GM06990 (cell line): Measurements from ENCODE around the gene ANKS6.

Experiments used
- DNase-seq: peaks from one replicate; pipeline ENCODE4 v3.0.0-alpha.2; 2011; ENCODE audit not compliant: insufficient read length; ENCODE audit errors: extremely low read depth
- H3K27me3 ChIP-seq: replicated peaks from 2 replicates; pipeline ENCODE4 v1.6.0; 2011; ENCODE audit warnings: low read length; ENCODE audit not compliant: control insufficient read depth, insufficient read depth
- H3K36me3 ChIP-seq: 2 replicates; pipeline ENCODE4 v1.5.1; 2011; ENCODE audit warnings: low read length; ENCODE audit not compliant: control insufficient read depth, insufficient read depth
- H3K4me3 ChIP-seq: replicated peaks from 2 replicates; pipeline ENCODE4 v1.5.1; 2011; ENCODE audit warnings: low read depth, mild to moderate bottlenecking, control low read depth, low read length
- CTCF ChIP-seq: IDR thresholded peaks from 2 replicates; pipeline ENCODE4 v1.5.1; 2011; ENCODE audit warnings: low read length, control low read depth, mild to moderate bottlenecking, inconsistent platforms; ENCODE audit not compliant: insufficient read depth, poor library complexity, severe bottlenecking

Gene ANKS6

GRCh38 chr9:98832768-98833089, 36.4 kb upstream of the ANKS6 start:
- no peak for DNase-seq
- Histone ChIP-seq H3K4me3 (no peak overlapping the region), H3K36me3 (no peaks in the 10 kb centered on the region), H3K27me3 (no peaks in the 10 kb centered on the region; the same call in 1 of the 2 replicates)
- TF ChIP-seq CTCF = no peak

- no peak overlapping the region for H3K4me3 ChIP-seq
- no peaks in the 10 kb centered on the region; the same call in 1 of the 2 replicates for H3K27me3 ChIP-seq
- DNase-seq = no peak
- TF ChIP-seq CTCF = no peak
- no peaks in the 10 kb centered on the region for H3K36me3 ChIP-seq
Measured at GRCh38 chr9:98831696-98832095, 35.3 kb upstream of the ANKS6 start.

GRCh38 chr9:98830554-98830953, 34.2 kb upstream of the ANKS6 start:
- H3K27me3 ChIP-seq = no peaks in the 10 kb centered on the region; the same call in 1 of the 2 replicates
- DNase-seq = no peak
- no peak for TF ChIP-seq CTCF
- H3K4me3 ChIP-seq = no peak overlapping the region
- no peaks in the 10 kb centered on the region for H3K36me3 ChIP-seq

- H3K27me3 ChIP-seq = no peaks in the 10 kb centered on the region; the same call in 1 of the 2 replicates
- TF ChIP-seq CTCF = no peak
- H3K4me3 ChIP-seq = no peak overlapping the region
- H3K36me3 ChIP-seq = no peaks in the 10 kb centered on the region
- DNase-seq = no peak
Measured at GRCh38 chr9:98829766-98830165, 33.4 kb upstream of the ANKS6 start.

- no peak for DNase-seq
- no peak for TF ChIP-seq CTCF
- no peaks in the 10 kb centered on the region for H3K36me3 ChIP-seq
- no peaks in the 10 kb centered on the region for H3K27me3 ChIP-seq
- H3K4me3 ChIP-seq = no peak overlapping the region
Measured at GRCh38 chr9:98826716-98827115, 30.4 kb upstream of the ANKS6 start.

- no peaks in the 10 kb centered on the region for H3K27me3 ChIP-seq
- H3K4me3 ChIP-seq = no peak overlapping the region
- TF ChIP-seq CTCF = no peak
- no peak for DNase-seq
- no peaks in the 10 kb centered on the region for H3K36me3 ChIP-seq
Measured at GRCh38 chr9:98825414-98825813, 29.1 kb upstream of the ANKS6 start.
